Hypothalamus (tissue), 51 donors: ENCODE results near the gene TIMM13.
"Not testable (repeated sequence)": the region's sequence is repeated elsewhere in the genome, so short reads cannot be mapped to it uniquely, and the experiment has no call there.

Experiments used
- DNase-seq, 51 donors: peaks; one replicate each; lab custom pipeline; 2025; lab: John Stamatoyannopoulos, UW

TIMM13 gene

DNA sequence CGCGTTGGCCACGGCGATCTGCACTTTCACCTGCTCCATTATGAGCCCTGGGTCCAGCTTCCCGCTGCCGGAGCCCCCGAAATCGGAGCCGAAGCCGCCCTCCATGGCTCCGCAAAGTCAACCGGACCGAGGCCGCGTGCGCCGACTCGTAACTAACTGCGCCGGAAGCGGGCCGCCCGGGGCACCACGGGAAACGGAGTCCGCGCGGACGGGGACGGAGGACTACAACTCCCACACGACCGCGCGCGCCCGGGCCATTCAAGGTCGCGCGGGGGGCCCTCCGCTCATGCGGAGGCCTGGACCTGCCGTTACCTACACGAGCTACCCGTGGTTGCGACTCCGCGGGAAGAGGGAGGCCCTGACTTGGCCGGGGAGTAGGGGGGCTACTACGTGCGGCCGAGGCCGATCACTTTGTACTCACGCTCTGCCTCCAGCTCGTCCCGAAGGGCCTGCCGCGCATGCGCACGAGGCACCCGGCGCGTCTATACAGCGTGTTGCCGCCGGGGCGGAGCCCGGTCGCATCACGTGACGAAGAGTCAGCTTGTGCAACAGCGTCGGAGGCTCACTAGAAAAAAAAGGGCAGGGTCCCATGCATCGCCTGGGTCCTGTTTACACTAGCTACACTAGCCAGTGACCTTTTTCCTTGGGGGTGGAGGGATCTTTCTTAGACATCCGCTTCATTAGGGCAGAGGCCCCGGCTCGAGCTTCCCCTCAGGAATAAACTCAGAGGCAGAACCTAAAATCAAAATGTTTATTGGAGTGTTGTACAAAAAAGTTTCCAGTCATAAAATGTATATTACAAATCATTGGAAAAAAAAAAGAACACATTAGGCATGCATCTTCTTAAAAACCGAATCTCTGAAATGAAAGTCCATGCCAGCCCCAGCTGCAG lies at the start of gene TIMM13:
Gene TIMM13, minus strand, starts transcription at position 158 of the 892 bp plus-strand sequence. Its CDS starts 53 bp downstream, at position 105.
- peak; percentile 85 to 100 (median 95) for DNase-seq

GRCh38 chr19:2476451-2477140 lies 49.2 kb upstream of the TIMM13 start:
- peak in 39 of 51 donors; percentile 30 to 80 (median 59) for DNase-seq

GRCh38 chr19:2475702-2476450 lies 48.5 kb upstream of the TIMM13 start, which contains the start of gene GADD45B:
GADD45B (plus strand) TSS chr19:2476127; CDS start chr19:2476359, 232 bp downstream.
- DNase-seq, result peak; percentile 55 to 98 (median 94)

DNA sequence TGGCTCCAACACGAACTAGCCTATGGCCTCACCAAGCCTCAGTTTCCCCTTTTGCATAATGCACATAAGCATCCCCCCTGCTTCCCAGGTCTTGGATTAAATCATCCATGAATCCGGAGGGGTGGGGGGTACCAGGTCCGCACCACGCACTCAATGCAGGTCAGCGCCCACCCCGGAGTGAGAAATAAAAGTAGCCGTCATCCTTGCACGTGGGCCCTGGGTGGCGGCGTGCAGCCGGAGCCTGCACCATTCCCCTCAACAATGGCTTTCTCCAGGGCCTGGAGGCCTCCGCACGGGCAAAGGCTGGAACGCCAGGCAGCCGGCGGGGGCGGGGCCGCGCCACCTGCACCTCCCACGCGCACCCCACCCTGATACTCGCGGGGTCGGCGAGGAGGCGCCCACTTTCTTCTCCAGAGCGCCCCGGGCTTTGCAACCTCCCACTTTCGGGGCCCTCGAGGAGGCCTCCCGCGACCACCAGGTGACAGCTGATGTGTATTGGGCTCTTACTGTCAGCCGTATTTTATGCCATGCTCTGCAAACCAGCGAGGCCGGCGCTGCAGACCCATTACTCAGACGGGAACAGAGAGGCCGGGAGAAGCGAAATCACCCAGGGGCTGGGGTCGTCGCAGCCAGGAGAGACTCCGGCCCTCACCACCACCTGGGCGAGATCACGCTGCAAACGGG lies 47.8 kb upstream of the TIMM13 start:
- peak in 19 of 51 donors; percentile 27 to 81 (median 43) for DNase-seq

DNA sequence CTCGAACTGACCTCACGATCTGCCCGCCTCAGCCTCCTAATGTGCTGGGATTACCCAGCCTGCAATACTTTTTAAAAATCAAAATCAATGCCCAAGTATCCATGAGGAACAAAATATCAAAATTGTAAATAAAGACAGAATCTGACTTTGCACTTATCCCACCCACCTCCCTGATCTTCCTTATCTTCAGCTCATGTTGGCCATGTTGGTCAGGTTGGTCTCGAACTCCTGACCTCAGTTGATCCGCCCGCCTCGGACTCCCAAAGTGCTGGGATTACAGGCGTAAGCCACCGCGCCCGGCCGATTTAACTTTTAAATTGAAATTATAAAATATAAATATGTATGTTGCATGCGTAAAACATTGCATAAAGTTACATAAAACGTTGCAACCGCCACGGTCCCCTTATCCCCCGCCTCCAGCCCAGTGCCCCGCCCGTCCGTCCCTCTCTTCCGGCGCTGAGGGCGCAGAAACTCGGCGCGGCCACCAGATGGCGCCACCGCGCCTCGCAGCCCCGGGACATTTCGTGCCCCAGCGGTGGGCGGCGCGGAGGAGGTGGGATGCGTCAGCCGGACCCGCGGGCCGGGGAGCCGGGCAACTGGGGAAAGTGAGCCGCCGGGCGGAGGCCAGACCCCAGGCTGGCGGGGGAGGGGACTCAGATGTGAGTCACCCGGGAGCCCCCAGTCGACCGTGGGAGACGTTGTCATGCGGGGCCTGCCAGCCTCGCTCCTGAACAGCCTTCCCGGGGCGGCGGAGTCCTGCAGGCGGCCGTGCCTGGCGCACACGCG lies 47.0 kb upstream of the TIMM13 start:
- DNase-seq, result peak in 49 of 51 donors; percentile 27 to 89 (median 70)

DNA sequence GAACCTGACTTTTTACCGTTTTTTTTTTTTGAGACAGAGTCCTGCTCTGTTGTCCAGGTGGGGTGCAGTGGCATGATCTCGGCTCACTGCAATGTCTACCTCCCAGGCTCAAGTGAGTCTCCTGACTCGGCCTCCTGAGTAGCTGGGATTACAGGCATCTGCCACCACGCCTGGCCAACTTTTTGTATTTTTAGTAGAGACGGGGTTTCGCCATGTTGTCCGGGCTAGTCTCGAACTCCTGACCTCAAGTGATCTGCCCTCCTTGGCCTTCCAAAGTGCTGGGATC lies 42.5 kb upstream of the TIMM13 start:
- DNase-seq, result not testable (repeated sequence)

GRCh38 chr19:2469102-2469914 lies 41.9 kb upstream of the TIMM13 start:
- no peak for DNase-seq

DNA sequence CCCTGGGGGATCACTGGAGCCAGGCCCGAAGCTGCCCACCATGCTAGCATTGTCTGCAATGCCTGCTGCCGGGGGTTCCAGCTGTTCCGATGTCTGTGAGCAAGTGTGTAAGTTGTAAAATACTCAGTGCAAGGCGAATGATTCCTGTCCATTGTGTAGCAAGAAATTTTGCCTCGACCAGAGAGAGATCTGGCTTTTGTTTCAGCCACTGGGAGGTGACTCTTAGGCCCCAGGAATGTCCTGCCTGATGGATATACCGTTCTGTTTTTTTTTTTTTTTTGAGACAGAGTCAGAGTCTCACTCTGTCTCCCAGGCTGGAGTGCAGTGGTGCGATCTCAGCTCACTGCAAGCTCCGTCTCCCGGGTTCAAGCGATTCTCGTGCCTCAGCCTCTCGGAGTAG lies 41.2 kb upstream of the TIMM13 start:
- no peak for DNase-seq

DNA sequence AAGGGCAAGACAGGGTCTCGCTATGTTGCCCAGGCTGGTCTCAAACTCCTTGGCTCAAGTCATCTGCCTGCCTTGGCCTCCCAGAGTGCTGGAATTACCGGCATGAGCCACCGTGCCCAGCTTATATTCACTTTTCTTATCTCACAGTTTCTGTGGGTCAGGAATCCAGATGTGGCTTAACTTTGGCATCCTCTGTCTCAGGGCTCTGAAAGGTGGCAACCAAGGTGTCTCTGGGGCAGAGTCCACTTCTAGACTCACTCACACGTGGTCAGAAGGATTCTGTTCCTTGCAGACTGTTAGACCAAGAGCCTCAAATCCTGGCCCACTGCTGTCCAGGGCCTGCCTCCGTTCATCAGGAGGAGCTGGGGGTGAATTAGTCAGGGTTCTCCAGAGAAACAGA lies 37.0 kb upstream of the TIMM13 start:
- DNase-seq, result no peak

GRCh38 chr19:2463694-2464093 lies 36.3 kb upstream of the TIMM13 start:
- not testable (repeated sequence) for DNase-seq

DNA sequence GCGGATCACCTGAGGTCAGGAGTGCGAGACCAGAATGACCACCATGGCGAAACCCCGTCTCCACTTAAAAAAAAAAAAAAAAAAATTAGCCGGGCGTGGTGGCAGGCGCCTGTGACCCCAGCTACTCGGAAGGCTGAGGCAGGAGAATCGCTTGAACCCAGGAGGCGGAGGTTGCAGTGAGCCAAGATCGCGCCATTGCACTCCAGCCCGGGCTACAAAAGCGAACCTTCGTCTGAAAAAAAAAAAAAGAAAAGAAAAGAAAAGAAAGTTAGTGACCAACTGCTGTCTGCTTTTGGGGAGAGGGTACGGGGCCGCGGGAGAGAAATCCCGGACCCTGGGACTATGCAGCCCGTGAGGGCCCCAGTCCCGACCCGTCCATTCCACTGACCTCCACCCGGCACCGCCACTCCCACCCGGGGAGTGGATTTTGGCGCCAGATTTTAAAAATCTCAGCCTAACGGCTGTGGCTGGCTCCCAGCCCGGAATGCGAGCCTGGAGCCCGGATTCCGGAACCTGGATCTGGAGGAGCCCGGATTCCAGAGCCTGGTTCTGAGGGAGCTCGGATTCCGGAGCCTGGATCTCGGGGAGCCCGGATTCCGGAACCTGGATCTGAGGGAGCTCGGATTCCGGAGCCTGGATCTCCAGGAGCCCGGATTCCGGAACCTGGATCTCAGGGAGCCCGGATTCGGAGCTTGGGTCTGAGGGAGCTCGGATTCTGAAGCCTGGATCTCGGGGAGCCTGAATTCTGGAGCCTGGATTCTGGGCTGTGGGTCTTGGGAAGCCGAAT lies 35.4 kb upstream of the TIMM13 start:
- peak; percentile 10 to 88 (median 70) for DNase-seq

DNA sequence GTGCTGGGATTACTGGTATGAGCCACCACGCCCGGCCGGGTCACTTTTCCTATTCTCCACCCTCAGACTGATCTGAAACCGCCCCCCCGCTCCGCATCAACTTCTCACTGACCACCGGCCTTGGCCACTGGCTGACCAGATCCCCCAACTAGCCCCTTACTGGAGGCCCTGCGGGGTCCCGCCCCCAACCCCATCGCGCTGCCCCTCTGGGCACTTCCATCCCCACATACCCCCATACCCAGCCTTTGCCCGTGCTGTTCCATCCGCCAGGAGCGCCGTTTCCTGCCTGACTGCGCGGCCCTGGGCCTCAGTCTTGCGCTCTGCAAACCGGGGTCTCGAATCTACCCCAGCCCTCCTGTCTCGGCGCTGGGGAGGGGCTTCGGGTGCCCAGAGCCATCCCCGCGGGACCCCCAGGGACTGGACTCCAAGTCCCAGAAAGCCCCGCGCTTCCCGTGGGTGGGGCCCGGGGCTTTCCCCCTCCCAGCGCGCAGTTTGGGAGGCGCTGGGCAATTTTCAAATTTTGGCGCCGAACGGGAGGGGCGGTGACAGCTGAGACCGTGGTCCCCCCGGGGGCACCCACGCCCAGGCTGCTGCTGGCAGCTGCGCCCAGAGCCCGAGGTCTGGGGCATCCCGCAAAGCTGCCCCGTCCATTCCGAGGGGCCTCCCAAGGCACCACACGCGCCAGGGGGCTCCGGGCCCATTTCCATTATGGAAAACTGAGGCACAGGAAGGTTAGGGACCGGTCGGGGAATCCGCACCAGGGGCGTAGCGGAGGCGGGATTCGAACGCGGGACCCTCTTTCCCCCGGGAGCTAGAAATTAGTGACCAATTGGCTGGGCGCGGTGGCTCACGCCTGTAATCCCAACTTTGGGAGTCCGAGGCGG lies 34.6 kb upstream of the TIMM13 start:
- DNase-seq, result peak in 9 of 51 donors; percentile 2 to 27 (median 7)

DNA sequence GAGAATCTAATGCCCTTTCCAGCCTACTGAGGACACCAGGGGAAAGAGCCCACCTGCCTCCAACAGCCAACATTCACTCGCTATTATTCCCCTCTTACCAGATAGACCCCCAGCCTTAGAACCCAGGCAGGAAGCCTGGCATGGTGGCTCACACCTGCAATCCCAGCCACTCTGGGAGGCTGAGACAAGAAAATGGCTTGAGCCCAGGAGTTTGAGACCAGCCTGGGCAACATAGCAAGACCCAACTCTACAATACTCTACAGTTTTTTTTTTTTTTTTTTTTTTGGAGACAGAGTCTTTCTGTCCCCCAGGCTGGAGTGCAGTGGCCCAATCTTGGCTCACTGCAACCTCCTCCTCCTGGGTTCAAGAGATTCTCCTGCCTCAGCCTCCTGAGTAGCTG lies 32.9 kb upstream of the TIMM13 start:
- no peak for DNase-seq

- DNase-seq, result not testable (repeated sequence)
Observed at GRCh38 chr19:2458776-2459175, 31.4 kb upstream of the TIMM13 start.

GRCh38 chr19:2458054-2458453 lies 30.7 kb upstream of the TIMM13 start:
- DNase-seq, result no peak

DNA sequence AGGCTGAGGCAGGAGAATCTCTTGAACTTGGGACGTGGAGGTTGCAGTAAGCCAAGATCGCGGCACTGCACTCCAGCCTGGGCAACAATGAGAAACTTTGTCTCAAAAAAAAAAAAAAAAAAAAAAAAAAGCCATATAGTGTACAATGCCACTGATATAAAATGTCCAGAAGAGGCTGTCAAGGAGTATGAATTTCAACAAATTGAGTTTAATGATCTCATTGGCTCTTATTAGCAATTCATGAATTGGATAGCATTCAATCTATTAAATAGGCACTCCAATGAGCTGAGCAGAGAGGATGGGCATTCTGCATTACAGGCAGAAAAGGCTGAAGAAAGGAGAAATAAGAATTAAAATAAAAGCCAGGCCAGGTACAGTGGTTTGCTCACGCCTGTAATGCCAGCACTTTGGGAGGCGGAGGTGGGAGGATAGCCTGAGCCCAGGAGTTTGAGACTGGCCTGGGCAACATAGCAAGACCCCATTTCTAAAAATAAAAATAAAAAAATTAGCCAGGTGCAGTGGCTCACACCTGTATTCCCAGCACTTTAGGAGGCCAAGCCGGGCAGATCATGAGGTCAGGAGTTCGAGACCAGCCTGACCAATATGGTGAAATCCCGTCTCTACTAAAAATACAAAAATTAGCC lies 30.1 kb upstream of the TIMM13 start:
- no peak for DNase-seq
